Neural cell (in vitro differentiated cells): ENCODE measurements around the gene MMUT. TPM values are rescaled to one million over a fixed set of nuclear protein-coding genes. Genes with fewer than 3 reads are reported as not detected.
"Not testable (repeated sequence)": the region's sequence is repeated elsewhere in the genome, so short reads cannot be mapped to it uniquely, and the experiment has no call there.

Experiments
- H2AFZ ChIP-seq: fragments of 200-600, 300-800 bp; sonication (generic), shearing (Covaris generic); 2 replicates; pipeline ENCODE4 v1.6.0; 2014; ENCODE audit warnings: low read depth, mild to moderate bottlenecking, antibody characterized with exemption, low read length, moderate library complexity
- H3F3A ChIP-seq: fragments of 200-600 bp; shearing (Covaris generic); 2 replicates; pipeline ENCODE4 v1.6.1; 2016; ENCODE audit warnings: mild to moderate bottlenecking, moderate library complexity, mixed read lengths, antibody characterized with exemption, low read length; ENCODE audit not compliant: insufficient read depth, poor library complexity, severe bottlenecking
- H3K27ac ChIP-seq: fragments of 200-600, 300-800 bp; sonication (generic), shearing (Covaris generic); 2 replicates; pipeline ENCODE4 v1.5.1; 2014; ENCODE audit warnings: mild to moderate bottlenecking, low read length, moderate library complexity
- H3K27me3 ChIP-seq: fragments of 300-800, 200-600 bp; sonication (generic), shearing (Covaris generic); 2 replicates; pipeline ENCODE4 v1.6.0; 2014; ENCODE audit warnings: mild to moderate bottlenecking, low read depth, low read length, moderate library complexity; ENCODE audit not compliant: insufficient read depth
- H3K36me3 ChIP-seq: fragments of 300-800, 200-600 bp; sonication (generic), shearing (Covaris generic); 2 replicates; pipeline ENCODE4 v1.5.1; 2014; ENCODE audit warnings: mild to moderate bottlenecking, antibody characterized with exemption, low read length, moderate library complexity; ENCODE audit not compliant: insufficient read depth
- H3K4me2 ChIP-seq: fragments of 300-800, 200-600 bp; sonication (generic), shearing (Covaris generic); 2 replicates; pipeline ENCODE4 v1.6.0; 2014; ENCODE audit warnings: mild to moderate bottlenecking, low read length
- H3K4me3 ChIP-seq: fragments of 300-800, 200-600 bp; sonication (generic), shearing (Covaris generic); 2 replicates; pipeline ENCODE4 v1.5.1; 2014; ENCODE audit warnings: mild to moderate bottlenecking, low read length, moderate library complexity
- H3K79me2 ChIP-seq: fragments of 200-600 bp; shearing (Covaris generic); replicated peaks from 2 replicates; pipeline ENCODE4 v1.6.0; 2014; ENCODE audit warnings: mild to moderate bottlenecking, low read length, moderate library complexity; ENCODE audit not compliant: insufficient read depth
- H3K9ac ChIP-seq: fragments of 300-800, 200-600 bp; sonication (generic), shearing (Covaris generic); 2 replicates; pipeline ENCODE4 v1.6.1; 2016; ENCODE audit warnings: mild to moderate bottlenecking, low read length, mixed read lengths
- H3K9me2 ChIP-seq: fragments of 200-600 bp; shearing (Covaris generic); 2 replicates; pipeline ENCODE4 v1.6.1; 2016; ENCODE audit warnings: mild to moderate bottlenecking, low read length, mixed read lengths; ENCODE audit not compliant: insufficient read depth
- H3K9me3 ChIP-seq: fragments of 200-600, 300-800 bp; sonication (generic), shearing (Covaris generic); 2 replicates; pipeline ENCODE4 v1.6.1; 2016; ENCODE audit warnings: mild to moderate bottlenecking, mixed run types, low read length, moderate library complexity, mixed read lengths
- H4K20me1 ChIP-seq: fragments of 200-600 bp; shearing (Covaris generic); 2 replicates; pipeline ENCODE4 v1.6.1; 2016; ENCODE audit warnings: mild to moderate bottlenecking, mixed run types; ENCODE audit not compliant: insufficient read depth
- EP300 ChIP-seq: fragments of 450-650 bp; conservative IDR thresholded peaks from 2 replicates; pipeline ENCODE4 v1.6.1; 2014; ENCODE audit warnings: antibody characterized with exemption, mild to moderate bottlenecking, moderate library complexity; ENCODE audit not compliant: poor library complexity, severe bottlenecking
- EZH2 ChIP-seq: fragments of 200-600, 300-800 bp; shearing (Covaris generic), sonication (generic); IDR thresholded peaks from 2 replicates; pipeline ENCODE4 v1.6.1; 2014; ENCODE audit warnings: antibody characterized with exemption, low read length, borderline replicate concordance, mild to moderate bottlenecking; ENCODE audit not compliant: insufficient read depth, poor library complexity, severe bottlenecking
- MXI1 ChIP-seq: fragments of 450-650 bp; conservative IDR thresholded peaks from 2 replicates; pipeline ENCODE4 v1.6.1; 2014; ENCODE audit warnings: antibody characterized with exemption, mild to moderate bottlenecking; ENCODE audit not compliant: poor library complexity, severe bottlenecking
- POLR2AphosphoS5 ChIP-seq: IDR thresholded peaks from 2 replicates; pipeline ENCODE4 v1.6.1; 2012
- RAD21 ChIP-seq: fragments of 450-650 bp; conservative IDR thresholded peaks from 2 replicates; pipeline ENCODE4 v1.6.1; 2014; ENCODE audit warnings: antibody characterized with exemption, mild to moderate bottlenecking, moderate library complexity
- REST ChIP-seq: IDR thresholded peaks from 2 replicates; pipeline ENCODE4 v1.6.1; 2012; ENCODE audit warnings: borderline replicate concordance
- SMC3 ChIP-seq: fragments of 450-650 bp; conservative IDR thresholded peaks from 2 replicates; pipeline ENCODE4 v1.6.1; 2014; ENCODE audit warnings: antibody characterized with exemption, mild to moderate bottlenecking, moderate library complexity; ENCODE audit not compliant: poor library complexity
- TAF1 ChIP-seq: IDR thresholded peaks from 2 replicates; pipeline ENCODE4 v1.6.1; 2012; ENCODE audit warnings: low read depth
- polyA plus RNA-seq: library from polyadenylated mRNA; depleted of rRNA; stranded (reverse); fragments of >200 nt; gene quantifications from 2 replicates; pipeline ENCODE4 v1.2.3, GENCODE V29; 2014
- TF ChIP-seq, protein P1 (sequence below): fragments of 450-650 bp; IDR thresholded peaks from 2 replicates; pipeline ENCODE4 v1.5.1; 2014; ENCODE audit warnings: antibody characterized with exemption, mild to moderate bottlenecking, moderate library complexity; ENCODE audit not compliant: poor library complexity, severe bottlenecking

The MMUT gene
- polyA plus RNA-seq, 1 donor from 2014 or later, result 24.0 TPM

DNA sequence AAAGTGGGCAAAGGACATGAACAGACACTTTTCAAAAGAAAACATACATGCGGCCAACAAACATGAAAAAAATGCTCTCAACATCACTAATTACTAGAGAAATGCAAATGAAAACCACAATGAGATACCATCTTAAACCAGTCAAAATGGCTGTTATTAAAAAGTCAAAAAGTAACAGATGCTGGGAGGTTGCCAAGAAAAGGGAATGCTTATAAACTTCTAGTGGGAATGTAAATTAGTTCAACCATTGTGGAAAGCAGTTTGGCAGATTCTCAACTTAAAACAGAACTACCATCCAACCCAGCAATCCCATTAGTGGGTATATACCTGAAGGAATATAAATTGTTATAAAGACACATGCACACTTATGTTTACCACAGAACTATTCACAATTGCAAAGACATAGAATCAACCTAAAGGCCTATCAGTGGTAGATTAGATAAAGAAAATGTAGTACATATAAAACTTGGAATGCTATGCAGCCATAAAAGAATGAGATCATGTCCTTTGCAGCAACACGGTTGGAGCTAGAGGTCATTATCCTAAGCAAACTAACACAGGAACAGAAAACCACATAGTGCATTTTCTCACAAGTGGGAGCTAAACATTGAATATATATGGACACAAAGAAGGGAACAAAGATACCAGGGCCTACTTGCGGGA lies 16.4 kb upstream of the MMUT start:
- H3K27me3 ChIP-seq, result no peaks in the 10 kb centered on the region
- no peaks in the 10 kb centered on the region for H3K79me2 ChIP-seq
- H3K4me3 ChIP-seq, result no peak overlapping the region
- H3K36me3 ChIP-seq, result no peaks in the 10 kb centered on the region
- H4K20me1 ChIP-seq, result no peaks in the 10 kb centered on the region
- no peak overlapping the region for H3K4me2 ChIP-seq
- TF ChIP-seq RAD21 (no peak), EZH2 (no peak), TAF1 (no peak), REST (no peak), SMC3 (no peak), MXI1 (no peak), POLR2AphosphoS5 (no peak), EP300 (no peak)
- TF ChIP-seq, protein P1, sequence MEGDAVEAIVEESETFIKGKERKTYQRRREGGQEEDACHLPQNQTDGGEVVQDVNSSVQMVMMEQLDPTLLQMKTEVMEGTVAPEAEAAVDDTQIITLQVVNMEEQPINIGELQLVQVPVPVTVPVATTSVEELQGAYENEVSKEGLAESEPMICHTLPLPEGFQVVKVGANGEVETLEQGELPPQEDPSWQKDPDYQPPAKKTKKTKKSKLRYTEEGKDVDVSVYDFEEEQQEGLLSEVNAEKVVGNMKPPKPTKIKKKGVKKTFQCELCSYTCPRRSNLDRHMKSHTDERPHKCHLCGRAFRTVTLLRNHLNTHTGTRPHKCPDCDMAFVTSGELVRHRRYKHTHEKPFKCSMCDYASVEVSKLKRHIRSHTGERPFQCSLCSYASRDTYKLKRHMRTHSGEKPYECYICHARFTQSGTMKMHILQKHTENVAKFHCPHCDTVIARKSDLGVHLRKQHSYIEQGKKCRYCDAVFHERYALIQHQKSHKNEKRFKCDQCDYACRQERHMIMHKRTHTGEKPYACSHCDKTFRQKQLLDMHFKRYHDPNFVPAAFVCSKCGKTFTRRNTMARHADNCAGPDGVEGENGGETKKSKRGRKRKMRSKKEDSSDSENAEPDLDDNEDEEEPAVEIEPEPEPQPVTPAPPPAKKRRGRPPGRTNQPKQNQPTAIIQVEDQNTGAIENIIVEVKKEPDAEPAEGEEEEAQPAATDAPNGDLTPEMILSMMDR, result no peak
- H3K9me2 ChIP-seq, result no peaks in the 10 kb centered on the region
- H3F3A ChIP-seq, result no peaks in the 10 kb centered on the region
- H2AFZ ChIP-seq, result no peak overlapping the region
- H3K27ac ChIP-seq, result no peak overlapping the region
- H3K9ac ChIP-seq, result no peak overlapping the region
- no peaks in the 10 kb centered on the region for H3K9me3 ChIP-seq

GRCh38 chr6:49476564-49476963 lies 13.5 kb upstream of the MMUT start:
- H3K27ac ChIP-seq, H3F3A ChIP-seq, H3K36me3 ChIP-seq, H2AFZ ChIP-seq, H3K9me2 ChIP-seq, H3K9ac ChIP-seq, H3K27me3 ChIP-seq, H4K20me1 ChIP-seq, H3K79me2 ChIP-seq, H3K4me3 ChIP-seq, H3K4me2 ChIP-seq, H3K9me3 ChIP-seq: not testable (repeated sequence)

DNA sequence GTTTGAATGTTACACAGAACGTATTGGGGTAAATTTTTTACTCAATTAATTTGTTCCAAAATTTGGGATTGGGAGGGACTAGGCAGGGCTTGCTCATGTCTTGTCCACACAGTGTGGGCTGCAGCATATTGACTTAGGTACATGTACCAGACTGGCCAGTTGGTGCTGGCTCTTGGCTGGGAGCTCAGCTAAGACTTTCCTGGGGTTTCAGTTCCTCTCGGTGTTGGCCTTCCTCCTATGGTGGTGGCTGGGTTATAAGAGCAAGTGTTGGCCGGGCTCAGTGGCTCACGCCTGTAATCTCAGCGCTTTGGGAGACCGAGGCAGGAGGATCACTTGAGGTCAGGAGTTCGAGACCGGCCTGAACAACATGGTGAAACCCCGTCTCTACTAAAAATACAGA lies 5.0 kb upstream of the MMUT start:
- no peak overlapping the region for H3K9ac ChIP-seq
- H2AFZ ChIP-seq, result no peak overlapping the region
- H3K27ac ChIP-seq, result no peak overlapping the region
- no peaks in the 10 kb centered on the region for H3K9me2 ChIP-seq
- no peaks in the 10 kb centered on the region for H3K36me3 ChIP-seq
- H3K79me2 ChIP-seq, result peaks cover 15% of the 10 kb centered on the region
- H3K9me3 ChIP-seq, result no peaks in the 10 kb centered on the region
- H3K4me2 ChIP-seq, result no peak overlapping the region
- no peaks in the 10 kb centered on the region for H3F3A ChIP-seq
- no peak overlapping the region for H3K4me3 ChIP-seq
- H4K20me1 ChIP-seq, result no peaks in the 10 kb centered on the region
- H3K27me3 ChIP-seq, result no peaks in the 10 kb centered on the region
- TF ChIP-seq, protein P1, result no peak
- TF ChIP-seq MXI1 (no peak), RAD21 (no peak), SMC3 (no peak), EP300 (no peak), POLR2AphosphoS5 (no peak), REST (no peak), EZH2 (no peak), TAF1 (no peak)
